ENCODE measurements around the gene MYDGF.
"Not testable (repeated sequence)": the region's sequence is repeated elsewhere in the genome, so short reads cannot be mapped to it uniquely, and the experiment has no call there.

Gene MYDGF

GRCh38 chr19:4688587-4688986, 18.4 kb upstream of the MYDGF start:
- H3K4me1 ChIP-seq (ENCODE audit: insufficient read depth, low read length) = no peaks in the 10 kb centered on the region
- no peak overlapping the region for H3K27ac ChIP-seq (ENCODE audit: low read depth, low read length)
- H3K9me3 ChIP-seq (ENCODE audit: insufficient read depth, low read depth, low read length) = no peaks in the 10 kb centered on the region
- H3K4me3 ChIP-seq (ENCODE audit: low read length) = no peak overlapping the region
- H3K9ac ChIP-seq (ENCODE audit: low read depth, low read length) = no peak overlapping the region
- H3K36me3 ChIP-seq (ENCODE audit: insufficient read depth, low read length) = peaks cover 60% of the 10 kb centered on the region
- H3K27me3 ChIP-seq (ENCODE audit: insufficient read depth, low read length) = no peaks in the 10 kb centered on the region
- 95% methylated on average over 25 of the region's 26 CpGs for WGBS

DNA sequence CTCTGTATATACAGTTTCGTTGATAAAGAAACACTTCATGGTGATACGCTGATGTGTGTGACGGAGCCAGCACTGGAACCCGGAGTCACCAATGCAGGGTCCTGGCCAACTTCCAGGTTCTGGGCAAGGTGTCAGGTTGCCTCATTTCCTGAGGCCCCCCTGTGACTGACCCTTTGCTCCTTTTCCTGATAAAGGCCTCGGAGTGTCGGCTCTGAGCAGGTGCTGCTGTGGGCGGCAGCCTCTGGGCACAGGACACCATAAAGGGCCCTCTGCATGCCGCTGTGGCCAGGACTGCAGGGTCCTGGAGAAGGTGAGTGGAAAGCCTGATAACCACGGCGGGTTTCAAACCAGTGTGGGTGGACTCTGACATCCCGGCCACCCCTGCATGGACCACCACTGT, 17.3 kb upstream of the MYDGF start:
- Histone ChIP-seq H3K36me3 (ENCODE audit: insufficient read depth, low read length) (peaks cover 66% of the 10 kb centered on the region), H3K4me3 (ENCODE audit: low read length) (no peak overlapping the region), H3K4me1 (ENCODE audit: insufficient read depth, low read length) (no peaks in the 10 kb centered on the region), H3K27ac (ENCODE audit: low read depth, low read length) (no peak overlapping the region), H3K9me3 (ENCODE audit: insufficient read depth, low read depth, low read length) (no peaks in the 10 kb centered on the region), H3K9ac (ENCODE audit: low read depth, low read length) (no peak overlapping the region), H3K27me3 (ENCODE audit: insufficient read depth, low read length) (no peaks in the 10 kb centered on the region)
- 95% methylated on average over 11 of the region's 11 CpGs for WGBS

- Histone ChIP-seq H3K27ac (ENCODE audit: low read depth, low read length) (no peak overlapping the region), H3K9ac (ENCODE audit: low read depth, low read length) (no peak overlapping the region), H3K4me3 (ENCODE audit: low read length) (no peak overlapping the region), H3K27me3 (ENCODE audit: insufficient read depth, low read length) (no peaks in the 10 kb centered on the region), H3K36me3 (ENCODE audit: insufficient read depth, low read length) (peaks cover 68% of the 10 kb centered on the region), H3K4me1 (ENCODE audit: insufficient read depth, low read length) (no peaks in the 10 kb centered on the region), H3K9me3 (ENCODE audit: insufficient read depth, low read depth, low read length) (no peaks in the 10 kb centered on the region)
- WGBS = 95% methylated on average over 10 of the region's 10 CpGs
Measured at GRCh38 chr19:4686700-4687099, 16.6 kb upstream of the MYDGF start.

DNA sequence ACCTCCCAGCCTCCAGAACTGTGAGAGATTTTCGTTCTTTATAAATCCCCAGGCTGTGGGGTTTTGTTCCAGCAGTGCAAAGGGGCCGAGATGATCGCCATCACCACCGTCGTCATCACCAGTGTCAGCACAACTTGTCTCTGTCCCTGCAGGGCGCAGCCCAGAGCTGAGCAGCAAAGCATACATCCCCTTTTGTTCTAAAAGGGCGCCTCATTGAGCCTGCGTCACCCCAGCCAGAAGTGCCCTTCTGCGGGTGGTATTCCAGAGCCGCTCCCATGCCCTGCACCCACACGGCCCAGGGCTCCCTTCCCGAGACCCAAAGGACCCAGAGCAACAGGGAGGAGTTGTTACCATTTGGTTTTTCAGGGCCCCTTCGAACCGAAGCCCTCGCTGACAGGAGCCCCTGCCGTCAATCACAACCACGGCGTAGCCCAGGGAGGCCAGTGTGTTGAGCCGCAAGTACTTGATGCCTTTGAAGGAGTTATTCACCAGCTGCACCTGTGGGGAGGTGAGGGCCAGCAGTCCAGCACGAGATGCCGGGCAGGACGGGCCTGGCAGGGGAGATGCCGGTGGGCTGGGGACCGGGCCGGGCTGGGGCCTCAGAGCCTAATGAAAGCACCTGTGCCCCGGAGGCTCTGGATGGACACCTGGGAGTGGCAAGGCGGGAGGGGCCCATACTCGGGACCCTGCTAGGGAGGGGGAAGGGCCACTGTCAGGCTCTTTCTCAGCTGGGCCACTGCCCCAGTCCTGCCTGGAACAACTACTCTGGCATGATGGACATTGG, 14.4 kb upstream of the MYDGF start:
- peaks cover 53% of the 10 kb centered on the region for H3K36me3 ChIP-seq (ENCODE audit: insufficient read depth, low read length)

DNA sequence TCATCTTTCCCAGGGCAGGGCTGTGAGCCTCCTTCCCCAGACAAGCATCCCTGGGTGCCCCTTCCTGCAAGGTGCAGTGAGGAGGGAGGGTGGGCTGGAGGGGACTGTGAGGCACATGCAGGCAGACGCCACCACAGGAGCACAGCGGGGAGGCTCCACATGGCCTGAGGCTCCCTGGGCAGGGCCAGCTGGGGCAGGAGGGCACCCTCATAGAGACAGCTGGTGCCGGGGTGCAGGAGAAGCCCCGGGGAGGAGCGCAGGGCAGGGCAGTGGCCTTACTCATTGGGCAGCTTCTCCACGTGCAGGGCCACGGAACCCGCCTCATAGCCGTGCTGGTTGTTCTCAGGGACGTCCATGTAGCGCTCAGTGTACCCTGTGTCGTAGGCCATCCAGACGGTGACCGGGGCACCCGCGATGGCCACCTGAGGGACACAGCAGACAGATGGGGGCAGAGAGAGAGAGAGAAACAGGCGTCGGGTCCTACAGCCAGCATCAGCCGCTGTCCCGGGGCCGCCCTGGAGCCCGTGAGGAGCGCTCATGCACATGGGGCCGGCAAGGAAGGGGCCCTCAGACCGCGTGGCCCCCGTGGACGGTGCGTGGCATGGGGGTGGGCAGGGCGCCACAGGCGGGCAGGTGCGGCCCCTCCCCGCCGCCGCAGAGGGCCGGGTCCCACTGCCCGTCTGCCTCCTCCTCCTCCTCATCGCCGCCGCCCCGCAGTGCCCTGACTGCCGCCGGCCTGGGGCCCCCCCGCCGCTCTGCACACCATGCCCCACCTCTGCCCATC, 12.5 kb upstream of the MYDGF start:
- whole genome bisulfite sequencing = 96% methylated on average over 45 of the region's 45 CpGs
- Histone ChIP-seq H3K27me3 (ENCODE audit: insufficient read depth, low read length) (no peaks in the 10 kb centered on the region), H3K27ac (ENCODE audit: low read depth, low read length) (no peak overlapping the region), H3K4me3 (ENCODE audit: low read length) (no peak overlapping the region), H3K9me3 (ENCODE audit: insufficient read depth, low read depth, low read length) (no peaks in the 10 kb centered on the region), H3K9ac (ENCODE audit: low read depth, low read length) (no peak overlapping the region), H3K36me3 (ENCODE audit: insufficient read depth, low read length) (peaks cover 42% of the 10 kb centered on the region), H3K4me1 (ENCODE audit: insufficient read depth, low read length) (peaks cover 3% of the 10 kb centered on the region; the same call in 1 of the 2 replicates)

More for the DNA sequence above, 14.4 kb upstream of the MYDGF start:
- Histone ChIP-seq H3K9ac (ENCODE audit: low read depth, low read length) (no peak overlapping the region), H3K27ac (ENCODE audit: low read depth, low read length) (no peak overlapping the region), H3K4me1 (ENCODE audit: insufficient read depth, low read length) (no peaks in the 10 kb centered on the region), H3K27me3 (ENCODE audit: insufficient read depth, low read length) (no peaks in the 10 kb centered on the region), H3K4me3 (ENCODE audit: low read length) (no peak overlapping the region), H3K9me3 (ENCODE audit: insufficient read depth, low read depth, low read length) (no peaks in the 10 kb centered on the region)
- 95% methylated on average over 28 of the region's 28 CpGs for WGBS

- H3K27ac ChIP-seq (ENCODE audit: low read depth, low read length); H3K9ac ChIP-seq (ENCODE audit: low read depth, low read length); H3K4me3 ChIP-seq (ENCODE audit: low read length); H3K27me3 ChIP-seq (ENCODE audit: insufficient read depth, low read length); H3K4me1 ChIP-seq (ENCODE audit: insufficient read depth, low read length); H3K9me3 ChIP-seq (ENCODE audit: insufficient read depth, low read depth, low read length): not testable (repeated sequence)
- WGBS = 96% methylated on average over 7 of the region's 7 CpGs
- H3K36me3 ChIP-seq (ENCODE audit: insufficient read depth, low read length) = peaks cover 24% of the 10 kb centered on the region
Measured at GRCh38 chr19:4680021-4680420, 9.9 kb upstream of the MYDGF start.

DNA sequence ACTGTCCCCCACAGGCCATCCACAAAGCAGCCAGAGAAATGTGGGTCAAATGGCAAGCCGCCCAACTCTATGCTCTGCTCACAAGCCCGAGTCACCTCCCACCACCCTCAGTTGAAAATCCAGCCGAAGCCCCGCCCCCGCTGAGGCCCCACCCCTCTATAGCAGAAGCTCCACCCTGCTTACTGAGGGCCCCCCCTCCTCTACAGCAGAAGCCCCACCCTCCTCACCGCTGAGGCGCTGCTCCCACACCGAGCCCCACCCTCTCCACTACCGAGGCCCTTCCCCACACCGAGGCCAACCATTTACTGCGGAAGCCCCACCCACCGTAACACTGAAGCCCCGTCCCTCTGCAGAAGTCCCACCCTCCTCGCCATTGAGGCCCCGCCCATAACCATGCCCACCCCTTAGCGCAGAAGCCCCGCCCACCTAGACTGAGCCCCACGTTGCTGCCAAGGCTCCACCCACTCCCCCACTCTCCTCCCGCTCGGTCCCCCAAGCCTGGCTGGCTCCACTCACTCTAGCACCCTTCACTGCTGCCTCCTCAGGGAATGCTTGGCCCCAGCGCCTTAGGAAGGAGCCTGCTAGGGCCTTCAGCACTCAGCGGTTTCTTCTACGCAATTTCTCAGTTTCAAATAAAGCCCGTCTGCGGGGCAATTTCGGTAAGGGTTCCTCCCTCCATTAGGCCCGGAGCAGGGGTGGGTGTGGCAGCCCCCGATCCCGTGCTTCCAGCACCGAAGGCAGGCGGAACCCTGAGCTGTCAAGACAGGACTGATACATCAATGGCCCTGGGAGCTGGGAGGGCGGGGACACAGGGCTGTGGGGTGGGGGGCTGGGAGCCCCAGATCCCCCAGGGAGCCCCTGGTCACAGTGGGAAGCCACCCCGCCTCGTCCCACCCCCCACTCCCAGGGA, 9.0 kb upstream of the MYDGF start:
- Histone ChIP-seq H3K4me3 (ENCODE audit: low read length) (peak overlapping the region; percentile 33), H3K9me3 (ENCODE audit: insufficient read depth, low read depth, low read length) (no peaks in the 10 kb centered on the region), H3K9ac (ENCODE audit: low read depth, low read length) (no peak overlapping the region), H3K36me3 (ENCODE audit: insufficient read depth, low read length) (peaks cover 17% of the 10 kb centered on the region), H3K27me3 (ENCODE audit: insufficient read depth, low read length) (no peaks in the 10 kb centered on the region), H3K4me1 (ENCODE audit: insufficient read depth, low read length) (peaks cover 3% of the 10 kb centered on the region; the same call in 1 of the 2 replicates), H3K27ac (ENCODE audit: low read depth, low read length) (peak overlapping the region; percentile 64)
- 88% methylated on average over 34 of the region's 34 CpGs for WGBS

- H3K4me3 ChIP-seq (ENCODE audit: low read length) = no peak overlapping the region; the same call in 1 of the 2 replicates
- H3K36me3 ChIP-seq (ENCODE audit: insufficient read depth, low read length) = peaks cover 5% of the 10 kb centered on the region; the same call in 1 of the 2 replicates
- H3K27ac ChIP-seq (ENCODE audit: low read depth, low read length) = no peak overlapping the region
- no peaks in the 10 kb centered on the region for H3K27me3 ChIP-seq (ENCODE audit: insufficient read depth, low read length)
- 82% methylated on average over 17 of the region's 17 CpGs for WGBS
- no peak overlapping the region for H3K9ac ChIP-seq (ENCODE audit: low read depth, low read length)
- no peaks in the 10 kb centered on the region for H3K9me3 ChIP-seq (ENCODE audit: insufficient read depth, low read depth, low read length)
- peaks cover 3% of the 10 kb centered on the region; the same call in 1 of the 2 replicates for H3K4me1 ChIP-seq (ENCODE audit: insufficient read depth, low read length)
Measured at GRCh38 chr19:4676955-4677731, 7.0 kb upstream of the MYDGF start.

DNA sequence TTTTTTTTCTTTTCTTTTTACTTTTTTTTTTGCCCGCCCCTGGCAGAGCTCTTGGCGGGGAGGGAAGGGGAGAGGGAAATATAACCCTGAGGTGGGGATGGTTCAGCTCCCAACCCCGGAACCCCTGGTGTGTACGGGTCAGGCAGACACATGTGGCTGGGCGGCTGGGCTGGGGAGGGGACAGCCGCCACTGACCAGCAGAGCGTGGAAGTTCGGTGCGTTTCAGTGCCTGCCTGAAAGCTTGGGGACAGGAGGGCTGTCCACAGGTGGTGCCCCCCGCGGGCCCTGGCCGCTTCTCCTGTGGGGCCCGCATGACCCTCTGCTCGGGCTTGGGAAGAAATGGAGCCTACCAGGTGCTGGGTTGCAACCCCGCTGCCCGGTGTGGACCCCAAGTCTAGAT, 5.2 kb upstream of the MYDGF start:
- Histone ChIP-seq H3K4me3 (ENCODE audit: low read length) (no peak overlapping the region), H3K27ac (ENCODE audit: low read depth, low read length) (no peak overlapping the region), H3K9me3 (ENCODE audit: insufficient read depth, low read depth, low read length) (no peaks in the 10 kb centered on the region), H3K36me3 (ENCODE audit: insufficient read depth, low read length) (peaks cover 3% of the 10 kb centered on the region; the same call in 1 of the 2 replicates), H3K4me1 (ENCODE audit: insufficient read depth, low read length) (peaks cover 3% of the 10 kb centered on the region; the same call in 1 of the 2 replicates), H3K9ac (ENCODE audit: low read depth, low read length) (no peak overlapping the region), H3K27me3 (ENCODE audit: insufficient read depth, low read length) (no peaks in the 10 kb centered on the region)
- WGBS = 95% methylated on average over 16 of the region's 16 CpGs

DNA sequence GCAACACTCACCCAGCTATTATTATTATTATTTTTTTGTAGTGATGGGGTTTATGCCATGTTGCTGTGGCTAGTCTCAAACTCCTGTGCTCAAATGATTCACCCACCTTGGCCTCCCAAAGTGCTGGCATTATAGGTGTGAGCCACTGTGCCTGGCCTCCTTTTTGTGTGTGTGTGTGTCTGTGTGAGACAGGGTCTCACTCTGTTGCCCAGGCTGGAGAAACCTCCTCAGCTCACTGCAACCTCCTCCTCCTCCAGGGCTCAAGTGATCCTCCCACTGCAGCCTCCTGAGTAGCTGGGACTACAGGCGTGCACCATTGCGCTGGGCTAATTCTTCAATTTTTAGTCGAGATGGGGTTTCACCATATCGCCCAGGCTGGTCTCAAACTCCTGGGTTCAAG, 3.6 kb upstream of the MYDGF start:
- Histone ChIP-seq H3K36me3 (ENCODE audit: insufficient read depth, low read length) (peaks cover 3% of the 10 kb centered on the region; the same call in 1 of the 2 replicates), H3K4me3 (ENCODE audit: low read length) (no peak overlapping the region), H3K9me3 (ENCODE audit: insufficient read depth, low read depth, low read length) (no peaks in the 10 kb centered on the region), H3K27me3 (ENCODE audit: insufficient read depth, low read length) (no peaks in the 10 kb centered on the region), H3K27ac (ENCODE audit: low read depth, low read length) (no peak overlapping the region), H3K9ac (ENCODE audit: low read depth, low read length) (no peak overlapping the region), H3K4me1 (ENCODE audit: insufficient read depth, low read length) (peaks cover 3% of the 10 kb centered on the region; the same call in 1 of the 2 replicates)
- WGBS = 95% methylated on average over 4 of the region's 4 CpGs

All from HUES64 (cell line).